GM19397 (cell line): ENCODE data around the gene ERCC2.

Experiments used
- ATAC-seq: cut with Tn5 transposase; IDR thresholded peaks from one replicate; pipeline ENCODE4 v1.9.1; 2021; ENCODE audit warnings: mild to moderate bottlenecking, moderate library complexity; ENCODE audit not compliant: unreplicated experiment

The ERCC2 gene

DNA sequence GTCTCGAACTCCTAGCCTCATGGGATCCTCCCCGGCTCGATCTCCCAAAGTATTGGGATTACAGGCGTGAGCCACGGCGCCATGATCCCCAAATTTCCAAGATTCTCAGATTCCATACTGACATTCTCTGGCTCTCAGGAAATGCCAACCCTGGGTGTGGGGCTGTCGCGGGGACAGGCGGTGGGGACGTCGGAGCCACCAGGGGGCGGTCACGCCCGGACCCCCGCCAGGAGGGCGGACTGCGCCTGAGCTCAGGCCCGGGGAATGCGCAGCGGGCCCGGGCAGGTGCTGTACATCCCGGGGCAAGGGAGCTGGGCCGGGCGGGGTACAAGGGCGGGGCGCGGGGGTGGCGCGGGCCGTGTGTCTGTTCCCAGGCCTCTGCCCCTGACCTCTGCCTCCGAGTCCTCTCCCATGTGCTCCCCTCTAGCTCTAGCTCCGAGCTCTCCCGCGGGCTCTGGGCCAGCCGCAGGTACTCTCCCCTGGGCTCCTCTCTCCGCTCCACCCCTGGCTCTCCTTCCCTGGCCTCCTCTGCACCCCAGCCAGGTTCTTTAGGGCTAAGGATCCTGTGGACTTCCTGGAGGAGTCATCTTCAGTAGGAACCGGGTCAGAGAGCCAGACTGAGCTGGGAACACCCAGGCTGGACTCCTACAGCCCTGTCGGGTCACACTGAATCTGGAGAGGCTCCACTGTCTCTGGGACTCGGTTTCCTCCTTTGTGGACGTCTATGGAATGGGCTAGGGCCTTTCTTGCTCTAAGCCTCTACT, 32.1 kb upstream of the ERCC2 start:
- ATAC-seq: no peak

DNA sequence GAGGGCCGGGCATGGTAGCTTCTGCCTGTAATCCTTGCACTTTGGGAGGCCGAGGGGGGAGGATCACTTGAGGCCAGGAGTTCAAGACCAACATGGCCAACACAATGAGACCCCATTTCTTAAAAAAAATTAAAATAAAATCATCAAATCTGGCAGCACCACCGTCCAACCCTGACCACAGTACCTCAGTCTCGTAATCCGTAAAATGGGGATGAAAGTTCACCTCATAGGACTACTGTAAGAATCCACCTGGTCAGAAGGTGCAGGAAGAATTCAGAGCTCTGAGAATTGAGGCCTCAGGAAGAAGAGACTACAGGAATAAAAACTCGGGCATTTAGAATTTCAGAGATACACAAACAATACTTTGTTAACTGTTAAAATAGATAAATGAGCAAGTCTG, 31.4 kb upstream of the ERCC2 start:
- ATAC-seq: no peak

DNA sequence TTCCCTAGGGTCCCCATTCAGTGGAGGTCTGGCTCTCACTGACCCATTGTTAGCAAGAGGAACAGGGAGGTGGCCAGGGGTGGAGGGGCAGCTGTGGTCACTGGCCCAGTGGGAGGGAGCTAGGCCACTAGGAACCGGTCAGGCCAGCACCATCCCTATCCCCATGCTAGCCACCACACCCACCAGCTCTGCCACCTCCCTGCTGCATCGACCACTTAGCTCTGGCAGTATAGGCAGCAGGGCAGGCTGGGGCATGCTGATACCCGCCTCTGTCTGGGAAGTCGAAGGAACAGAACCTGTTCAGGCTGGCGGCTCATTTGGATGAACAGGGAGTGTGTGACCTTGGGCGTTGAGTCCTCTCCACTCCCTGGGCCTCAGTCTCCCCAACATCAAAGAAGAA, 29.8 kb upstream of the ERCC2 start:
- ATAC-seq: no peak

DNA sequence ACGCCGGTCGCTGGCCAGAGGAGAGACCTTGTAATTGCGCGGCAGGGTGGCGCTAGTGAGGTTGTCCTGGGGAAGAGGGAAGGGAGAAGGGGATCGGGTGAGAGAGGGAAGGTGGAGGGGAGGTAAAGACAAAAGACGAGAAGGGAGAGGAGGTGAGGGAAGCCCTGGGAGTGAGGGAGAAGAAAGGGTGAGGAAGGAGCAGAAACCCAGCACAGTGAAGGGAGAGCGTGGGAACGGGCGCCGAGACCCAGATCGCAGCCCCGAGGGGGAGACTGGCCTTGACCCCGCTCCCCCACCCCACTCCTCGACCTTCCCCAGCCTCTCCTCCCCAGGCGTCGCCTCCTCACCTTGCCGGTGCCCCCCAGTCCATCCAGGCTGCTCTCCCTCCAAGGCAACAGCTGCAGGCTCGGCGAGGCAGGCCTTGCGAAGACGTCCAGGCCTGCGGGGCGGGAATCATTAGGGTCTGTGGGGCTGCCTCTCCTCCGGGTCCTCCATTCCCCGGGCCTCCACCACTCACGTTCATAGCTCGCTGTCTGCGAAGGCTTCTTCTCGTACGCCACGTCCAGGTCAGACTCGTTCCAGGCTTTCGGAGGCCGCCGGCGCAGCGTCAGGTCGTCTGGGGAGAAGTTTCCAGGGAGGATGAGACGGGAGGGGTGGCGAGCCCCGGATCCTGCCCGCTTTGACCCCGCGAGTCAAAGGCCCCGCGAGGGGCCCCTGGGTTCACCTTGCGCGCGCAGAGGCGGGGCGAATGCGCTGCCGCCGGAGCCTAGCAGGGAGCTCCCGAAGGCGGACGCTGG, 25.6 kb upstream of the ERCC2 start:
- no peak for ATAC-seq

DNA sequence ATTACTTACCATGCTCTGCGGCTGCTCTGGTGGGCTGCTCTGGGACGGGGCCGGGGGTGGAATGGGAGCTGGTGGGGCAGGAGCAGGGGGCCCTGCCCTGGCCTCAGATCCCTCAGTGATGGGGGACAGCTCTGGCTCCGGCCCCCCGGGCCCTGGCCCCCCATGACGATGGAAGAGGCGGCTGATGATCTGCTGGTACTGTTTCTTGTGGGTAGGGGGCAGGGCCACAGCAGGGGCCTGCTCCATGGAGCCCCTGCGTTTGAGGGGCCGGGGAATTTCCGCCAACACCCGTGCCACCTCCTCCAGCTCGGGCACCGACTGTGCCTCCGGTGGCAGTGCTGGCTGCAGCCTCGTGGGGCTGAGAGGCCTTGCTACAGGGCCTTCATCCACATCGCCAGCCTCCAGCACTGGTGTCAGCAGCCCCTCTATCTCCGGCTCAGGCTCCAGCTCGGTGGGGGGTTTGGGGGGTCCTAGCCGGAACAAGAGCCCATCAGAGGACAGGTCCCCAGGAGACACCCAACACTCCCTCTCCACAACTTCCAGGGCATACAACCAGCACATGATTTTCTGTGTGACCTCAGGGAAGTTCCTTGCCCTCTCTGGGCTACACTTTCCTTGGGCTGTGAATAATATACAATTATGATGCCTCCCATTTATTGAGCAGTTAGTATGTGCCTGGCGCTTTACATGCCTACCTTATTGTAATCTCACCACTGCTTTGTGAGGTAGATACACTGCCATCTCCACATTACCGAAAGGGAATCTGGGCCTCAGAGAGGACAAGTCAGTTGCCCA, 21.7 kb upstream of the ERCC2 start:
- ATAC-seq: no peak

DNA sequence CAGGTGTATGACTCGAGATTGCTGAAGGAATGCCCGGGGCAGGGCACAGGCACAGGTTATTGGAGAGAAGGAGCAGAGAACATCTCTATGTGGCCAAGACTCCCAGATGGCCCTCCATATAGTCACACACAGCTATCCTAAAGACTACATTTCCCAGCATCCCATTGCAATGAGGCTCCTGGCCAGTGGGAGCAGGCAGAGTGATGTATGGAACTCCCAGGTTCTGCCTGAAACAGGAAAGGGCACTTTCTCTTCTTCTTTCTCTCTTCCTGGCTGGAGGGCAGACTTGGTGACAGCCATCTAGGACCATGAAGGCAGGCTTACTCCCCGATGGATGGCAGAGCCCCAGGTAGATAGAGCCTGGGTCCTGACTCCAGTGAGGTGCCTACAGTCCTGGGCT, 21.0 kb upstream of the ERCC2 start:
- ATAC-seq: no peak

DNA sequence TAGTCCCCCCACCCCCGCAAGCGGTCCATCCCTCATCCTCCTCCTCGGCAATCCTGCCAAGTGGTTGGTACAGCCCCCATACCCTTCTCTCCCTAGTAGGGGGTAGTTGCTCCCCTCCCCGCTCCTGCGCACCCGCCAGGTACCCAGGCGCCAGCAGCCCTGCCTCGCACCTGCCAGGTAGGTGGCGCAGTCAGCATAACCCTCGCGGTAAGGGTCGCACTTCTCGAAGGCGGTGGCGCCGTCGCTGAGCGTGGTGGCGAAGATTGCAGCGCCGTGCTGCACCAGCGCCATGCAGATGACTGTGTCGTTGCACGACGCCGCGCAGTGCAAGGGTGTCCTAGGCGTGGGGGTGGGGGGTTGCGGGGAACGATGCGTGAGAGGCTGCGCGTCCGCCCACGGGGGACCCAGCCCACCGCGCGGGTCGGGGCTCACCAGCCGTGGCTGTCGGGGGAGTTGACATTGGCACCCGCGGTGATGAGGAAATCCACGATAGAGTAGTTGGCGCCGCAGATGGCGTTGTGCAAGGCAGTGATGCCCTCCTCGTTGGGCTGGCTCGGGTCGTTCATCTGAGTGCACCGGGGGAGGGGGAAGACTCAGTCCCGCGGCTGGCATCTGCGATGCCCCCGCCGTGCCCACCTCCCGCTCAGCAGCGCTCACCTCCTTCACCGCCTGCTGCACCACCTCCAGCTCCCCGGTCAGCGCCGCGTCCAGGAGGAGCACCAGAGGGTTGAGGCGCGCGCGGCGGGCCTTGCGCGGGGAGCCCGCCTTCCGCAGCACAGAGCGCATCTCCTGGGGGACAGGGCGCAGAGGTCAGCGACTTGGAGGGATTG, 15.2 kb upstream of the ERCC2 start:
- no peak for ATAC-seq

DNA sequence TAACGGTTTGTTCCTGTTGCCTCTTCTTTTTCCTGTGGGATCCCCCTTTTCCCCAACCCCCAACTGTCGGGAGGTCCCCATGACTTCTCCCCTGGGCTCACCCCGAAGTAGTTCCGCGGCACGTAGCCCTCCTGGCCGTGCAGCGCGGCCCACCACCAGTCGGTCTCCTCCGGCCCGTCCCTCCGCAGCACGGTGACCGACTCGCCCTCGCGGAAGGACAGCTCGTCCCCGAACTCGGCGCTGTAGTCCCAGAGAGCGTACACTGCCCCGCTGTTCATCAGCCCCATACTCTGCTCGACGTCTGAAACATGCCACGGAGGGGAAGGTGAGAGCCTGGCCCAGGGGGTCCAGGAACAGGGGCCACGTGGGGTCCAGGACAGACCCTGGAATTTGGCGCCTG, 12.1 kb upstream of the ERCC2 start:
- ATAC-seq: no peak

DNA sequence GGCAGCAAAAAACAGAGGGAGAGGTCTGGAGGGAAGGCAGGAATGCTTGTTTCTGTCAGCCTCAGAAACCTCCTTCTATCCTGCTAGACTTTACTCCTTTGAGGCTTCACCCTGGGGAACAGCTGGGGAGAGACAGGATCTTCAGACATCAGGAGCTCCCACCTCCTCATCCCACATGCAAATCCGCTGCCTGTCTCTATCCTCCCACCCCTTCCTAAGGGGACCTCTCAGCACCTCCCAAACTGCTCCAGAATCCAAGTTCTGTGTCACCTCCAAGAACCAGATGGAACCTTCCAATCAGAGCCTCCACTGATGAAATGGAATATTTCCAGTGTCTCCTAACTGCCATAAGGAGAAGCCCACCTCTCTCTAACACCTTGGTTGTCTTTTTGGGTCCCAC, 9.7 kb upstream of the ERCC2 start:
- ATAC-seq: no peak

DNA sequence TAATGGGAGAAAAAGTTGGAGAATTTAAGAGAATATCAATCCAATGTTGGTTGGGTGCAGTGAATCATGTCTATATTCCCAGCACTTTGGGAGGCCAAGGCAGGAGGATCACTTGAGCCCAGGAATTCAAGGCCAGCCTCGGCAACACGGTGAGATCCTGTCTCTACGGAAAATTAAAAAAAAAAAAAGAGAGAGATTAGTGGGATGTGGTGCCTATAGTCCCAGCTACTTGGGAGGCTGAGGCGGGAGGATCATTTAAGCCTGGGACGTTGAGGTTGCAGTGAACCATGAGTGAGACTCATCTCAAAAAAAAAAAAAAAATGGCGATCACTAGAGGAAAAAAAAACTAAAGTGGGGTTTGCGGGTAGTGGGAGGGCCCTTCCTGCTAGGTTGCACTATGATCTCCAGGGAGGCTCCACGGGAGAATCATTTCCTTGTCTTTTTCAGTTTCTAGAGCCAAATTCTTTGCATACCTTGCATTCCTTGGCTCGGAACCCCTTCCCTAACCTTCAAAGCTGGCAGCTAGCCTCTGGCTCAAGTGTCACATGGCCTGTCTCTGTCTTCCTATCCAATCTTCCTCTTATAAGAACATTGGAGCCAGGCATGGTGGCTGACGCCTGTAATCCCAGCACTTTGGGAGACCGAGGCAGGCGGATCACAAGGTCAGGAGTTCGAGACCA, 5.8 kb upstream of the ERCC2 start:
- ATAC-seq: no peak

DNA sequence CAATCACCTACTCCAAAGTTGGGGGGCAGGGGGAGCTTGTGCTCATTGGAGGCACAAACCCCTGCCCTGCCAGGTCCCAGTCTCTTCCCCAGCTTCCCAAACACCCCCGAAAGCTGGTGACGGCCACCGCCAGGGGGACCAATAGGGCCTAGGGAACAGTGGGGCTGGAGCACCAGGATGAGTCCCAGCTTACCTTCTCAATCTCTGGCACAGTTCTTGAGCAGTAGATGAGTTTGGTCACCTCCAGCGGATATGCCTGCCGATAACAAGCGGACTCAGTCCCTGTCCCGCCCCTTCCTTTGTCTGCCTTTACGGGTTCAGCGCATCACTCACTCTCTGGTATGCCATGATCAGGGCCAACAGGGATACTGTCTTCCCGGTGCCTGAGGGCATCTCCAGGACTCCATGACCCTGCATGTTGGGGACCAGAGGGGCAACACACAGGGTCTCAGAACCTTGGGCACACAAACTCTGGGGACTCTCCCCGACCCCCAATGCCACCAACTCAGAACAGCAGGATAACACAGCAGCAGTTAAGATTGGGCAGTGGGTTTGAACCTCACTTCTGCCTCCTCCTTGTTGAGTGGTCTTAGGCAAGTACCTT, 1.5 kb downstream of the ERCC2 start:
- no peak for ATAC-seq

DNA sequence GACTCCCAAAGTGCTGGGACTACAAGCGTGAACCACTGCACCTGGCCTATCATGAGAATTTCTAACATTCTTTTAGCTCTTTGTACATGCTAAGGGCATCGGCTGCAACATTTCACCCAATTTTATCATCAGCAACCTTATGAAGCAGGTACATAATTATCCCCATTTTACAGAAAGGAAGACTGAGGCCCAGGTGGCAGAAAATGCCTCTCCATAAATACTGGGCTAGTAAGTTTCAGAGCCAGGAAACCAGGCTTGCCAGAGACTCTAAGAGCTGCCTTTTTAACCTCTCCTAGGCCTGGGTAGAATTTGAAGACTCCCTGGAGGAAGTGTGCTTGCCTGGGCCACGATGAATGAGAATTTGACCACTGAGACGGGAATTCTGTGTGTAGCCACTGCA, 2.2 kb downstream of the ERCC2 start:
- ATAC-seq: no peak

DNA sequence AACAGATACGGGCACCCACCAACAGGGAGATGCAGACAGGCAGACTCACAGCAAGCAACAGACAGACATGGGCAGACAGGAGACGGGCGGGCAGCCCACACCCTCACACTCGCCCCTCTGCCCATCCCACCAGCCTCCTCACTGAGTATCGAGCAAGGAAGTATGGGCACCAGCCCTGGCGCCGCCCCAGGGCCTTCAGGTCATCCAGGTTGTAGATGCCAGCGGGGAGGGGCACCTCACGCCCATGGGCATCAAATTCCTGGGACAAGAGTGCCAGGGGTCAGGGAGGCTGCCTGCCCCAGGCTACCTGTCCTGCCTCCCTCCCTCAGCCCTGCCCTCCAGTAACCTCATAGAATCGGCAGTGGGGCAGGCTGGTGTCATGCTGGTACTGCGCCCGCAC, 5.7 kb downstream of the ERCC2 start:
- no peak for ATAC-seq

DNA sequence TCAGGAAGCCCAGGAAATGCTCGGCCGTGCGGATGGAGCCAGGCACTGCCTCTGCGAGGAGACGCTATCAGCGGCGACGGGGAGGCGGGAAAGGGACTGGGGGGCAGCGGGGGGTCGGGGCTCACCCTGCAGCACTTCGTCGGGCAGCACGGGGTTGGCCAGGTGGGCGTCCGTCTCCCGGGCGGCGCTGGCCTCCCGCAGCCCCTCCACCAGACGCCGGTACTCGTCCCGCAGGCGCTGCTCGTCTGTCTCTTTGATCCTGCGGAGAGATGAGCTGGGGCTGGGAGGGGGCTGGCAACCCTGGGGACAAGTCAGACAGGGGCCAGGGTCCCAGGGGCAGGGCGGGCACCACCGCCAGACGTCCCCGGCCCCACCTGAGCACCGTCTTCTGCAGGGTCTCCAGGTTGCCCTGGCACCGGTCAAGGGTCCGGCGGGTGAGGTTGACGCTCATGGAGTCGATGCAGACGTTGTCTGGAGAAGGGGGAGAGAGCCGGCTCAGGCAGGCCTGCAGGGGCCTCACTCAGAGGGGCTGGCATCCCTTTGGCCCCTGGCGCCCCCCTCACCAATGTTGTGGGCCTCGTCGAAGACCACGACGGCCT, 6.4 kb downstream of the ERCC2 start:
- ATAC-seq: no peak

DNA sequence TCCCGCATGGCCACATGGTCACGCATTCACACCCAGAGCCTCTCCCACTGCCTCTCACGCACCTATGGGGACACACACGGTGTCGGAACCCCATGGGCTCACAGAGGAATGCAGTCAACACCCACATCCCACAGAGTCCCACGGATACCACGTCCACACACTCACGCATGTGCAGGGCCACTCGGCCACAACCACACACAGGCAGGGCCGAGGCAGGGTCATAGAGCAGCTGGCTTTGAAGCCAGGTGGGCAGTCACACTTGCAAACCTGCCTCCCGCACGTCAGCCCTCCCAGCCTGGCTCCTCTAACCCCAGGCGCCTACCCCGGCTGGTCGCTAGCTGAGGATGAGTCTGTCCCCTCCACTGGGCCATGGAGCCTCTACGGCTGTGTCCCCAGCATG, 8.1 kb downstream of the ERCC2 start:
- no peak for ATAC-seq

DNA sequence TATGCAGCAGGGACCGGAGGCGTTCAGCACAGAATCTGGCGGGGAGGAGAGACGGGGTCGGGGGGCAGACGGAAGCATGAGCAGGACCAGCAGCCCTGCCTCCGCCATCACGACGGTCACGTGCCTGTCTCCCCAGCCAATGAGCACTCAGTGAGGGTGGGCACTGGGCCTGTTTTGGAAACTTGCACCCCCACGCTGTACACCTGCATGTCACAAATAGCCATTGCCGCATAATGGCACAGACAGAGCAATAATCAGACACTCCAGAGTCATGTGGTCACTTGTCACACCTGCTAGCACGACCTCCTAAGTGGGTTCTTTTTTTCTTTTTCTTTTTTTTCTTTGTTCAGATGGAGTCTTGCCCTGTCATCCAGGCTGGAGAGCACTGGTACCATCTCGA, 8.8 kb downstream of the ERCC2 start:
- ATAC-seq: no peak

DNA sequence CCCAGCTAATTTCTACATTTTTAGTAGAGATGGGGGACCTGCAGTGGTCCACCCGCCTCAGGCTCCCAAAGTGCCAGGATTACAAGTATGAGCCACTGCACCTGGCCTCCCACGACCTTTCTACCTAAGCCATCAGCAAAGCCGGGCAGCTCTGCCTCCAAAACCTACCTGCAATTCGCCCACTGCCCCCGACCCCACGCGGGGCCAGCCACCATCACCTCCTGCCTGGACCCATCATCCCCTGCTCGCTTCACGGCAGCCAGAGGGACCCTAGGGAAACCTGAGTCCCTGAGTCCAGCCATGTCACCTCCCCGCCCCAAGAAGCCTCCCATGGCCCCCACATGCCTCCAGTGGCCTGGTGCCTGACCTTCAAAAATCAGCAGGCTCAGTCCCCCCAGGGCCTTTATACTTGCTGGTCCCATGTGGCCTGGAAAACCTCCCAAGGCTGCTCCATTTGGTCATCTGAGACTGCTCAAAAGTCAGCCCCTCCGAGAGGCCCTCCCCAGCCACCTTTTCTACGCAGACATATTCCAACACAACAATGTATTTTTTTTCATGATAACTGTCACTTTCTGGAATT, 12.1 kb downstream of the ERCC2 start:
- no peak for ATAC-seq

DNA sequence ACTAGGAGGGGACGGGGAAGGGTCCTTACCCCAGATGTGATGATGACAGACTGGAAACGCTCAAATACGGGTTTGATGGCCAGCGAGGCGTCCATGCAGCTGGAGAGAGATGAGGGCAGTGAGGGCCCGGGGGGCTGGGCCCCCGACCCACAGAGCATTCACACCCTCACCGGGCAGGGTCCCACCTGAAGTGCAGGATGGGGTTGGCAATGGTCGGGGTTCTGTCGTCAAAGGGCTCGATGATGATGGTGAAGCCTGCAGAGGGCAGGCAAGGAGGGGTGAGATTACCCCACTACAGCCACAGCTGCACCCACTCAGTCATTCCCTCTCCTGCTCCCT, 13.0 kb downstream of the ERCC2 start:
- ATAC-seq: no peak

DNA sequence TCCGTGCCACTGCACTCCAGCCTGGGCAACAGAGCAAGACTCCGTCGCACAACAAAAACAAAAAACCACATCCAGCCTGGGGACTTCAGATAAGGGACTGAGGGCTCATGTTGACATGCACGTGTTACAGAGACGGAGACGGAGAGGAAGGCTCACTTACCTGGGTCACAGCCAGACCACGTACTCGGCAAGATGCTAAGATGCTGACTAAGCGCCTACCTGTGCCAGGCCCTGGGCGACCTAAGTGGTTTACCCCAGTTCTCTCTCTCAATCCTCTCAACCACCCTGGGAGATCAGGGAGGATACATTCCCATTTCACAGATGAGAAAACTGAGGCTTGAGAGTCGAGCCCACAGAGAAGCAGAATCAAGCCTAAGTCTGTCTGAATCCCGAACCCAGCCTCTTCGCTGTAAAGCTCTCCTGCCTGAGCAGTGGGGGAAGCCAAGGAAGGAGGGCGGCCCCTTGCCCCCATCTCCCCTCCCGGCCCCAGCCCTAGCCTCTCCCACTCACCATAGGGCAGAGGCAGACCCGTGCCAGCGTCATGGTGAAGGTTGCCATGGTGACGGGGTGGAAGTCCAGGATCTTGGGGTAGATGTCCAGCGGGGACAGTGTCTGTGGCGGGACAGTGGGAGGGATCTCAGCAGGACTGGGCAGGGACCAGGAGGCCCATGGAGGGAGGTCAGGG, 13.5 kb downstream of the ERCC2 start:
- ATAC-seq: no peak
